HG03565 (cell line): Measurements from ENCODE around the gene HIF1A.

Experiments used
- ATAC-seq: cut with Tn5 transposase; IDR thresholded peaks from one replicate; pipeline ENCODE4 v1.9.1; 2021; ENCODE audit warnings: mild to moderate bottlenecking, moderate library complexity; ENCODE audit not compliant: unreplicated experiment

HIF1A gene

GRCh38 chr14:61769893-61770292 lies 74.6 kb downstream of the HIF1A start:
- ATAC-seq, result no peak

- no peak for ATAC-seq
Observed at GRCh38 chr14:61774861-61775260, 79.5 kb downstream of the HIF1A start.

- ATAC-seq, result no peak
Observed at GRCh38 chr14:61780125-61780524, 84.8 kb downstream of the HIF1A start.

GRCh38 chr14:61797309-61797708 lies 102.0 kb downstream of the HIF1A start:
- no peak for ATAC-seq
